Bronchial epithelial cell (primary cell): ENCODE results near the gene SLC2A9. TPM values are rescaled to one million over a fixed set of nuclear protein-coding genes. Genes with fewer than 3 reads are reported as not detected.

Experiments used
- DNase-seq: peaks from one replicate; pipeline ENCODE4 v3.0.0-alpha.2; 2010; ENCODE audit warnings: low read depth
- FAIRE-seq: peaks from 2 replicates; lab custom pipeline; 2011; peaks lifted over from hg19 to GRCh38; lab: Jason Lieb, UNC
- H3K27me3 ChIP-seq: 2 replicates; pipeline ENCODE4 v1.5.1; 2011; ENCODE audit warnings: low read length; ENCODE audit not compliant: control insufficient read depth, insufficient read depth
- H3K36me3 ChIP-seq: 2 replicates; pipeline ENCODE4 v1.5.1; 2011; ENCODE audit warnings: low read length; ENCODE audit not compliant: control insufficient read depth, insufficient read depth
- H3K4me3 ChIP-seq: 2 replicates; pipeline ENCODE4 v1.5.1; 2011; ENCODE audit warnings: mild to moderate bottlenecking, low read depth, low read length, control low read depth
- CTCF ChIP-seq: IDR thresholded peaks from 2 replicates; pipeline ENCODE4 v1.5.1; 2011; ENCODE audit warnings: mild to moderate bottlenecking, moderate library complexity, low read length, control low read depth, inconsistent platforms; ENCODE audit not compliant: insufficient read depth, severe bottlenecking
- total RNA-seq: library from RNA; depleted of rRNA; stranded (reverse); fragments of >200 nt; gene quantifications from 2 replicates; pipeline ENCODE4 v1.2.1, GENCODE V29; 2014

SLC2A9 gene
- total RNA-seq, 1 donor from 2014 or later: 29.7 TPM

- Histone ChIP-seq H3K4me3 (no peak overlapping the region), H3K27me3 (no peaks in the 10 kb centered on the region), H3K36me3 (peaks cover 20% of the 10 kb centered on the region)
- TF ChIP-seq CTCF: no peak
- no peak for DNase-seq
- FAIRE-seq: no peak
These were observed 40.4 kb downstream of the SLC2A9 start for GRCh38 chr4:9980898-9981297.

GRCh38 chr4:9979101-9979701, 42.1 kb downstream of the SLC2A9 start:
- Histone ChIP-seq H3K4me3 (no peak overlapping the region), H3K27me3 (no peaks in the 10 kb centered on the region), H3K36me3 (peaks cover 15% of the 10 kb centered on the region)
- FAIRE-seq (peak; percentile 43), DNase-seq (no peak)
- no peak for TF ChIP-seq CTCF

GRCh38 chr4:9977518-9978031, 43.7 kb downstream of the SLC2A9 start:
- FAIRE-seq: no peak

GRCh38 chr4:9976781-9977180, 44.5 kb downstream of the SLC2A9 start:
- Histone ChIP-seq H3K4me3 (no peak overlapping the region), H3K27me3 (no peaks in the 10 kb centered on the region), H3K36me3 (peaks cover 13% of the 10 kb centered on the region)
- DNase-seq (no peak), FAIRE-seq (peak; percentile 40)
- TF ChIP-seq CTCF: no peak

More at GRCh38 chr4:9977518-9978031, 43.7 kb downstream of the SLC2A9 start:
- TF ChIP-seq CTCF: no peak
- peaks cover 13% of the 10 kb centered on the region for H3K36me3 ChIP-seq
- no peaks in the 10 kb centered on the region for H3K27me3 ChIP-seq
- no peak overlapping the region for H3K4me3 ChIP-seq
- DNase-seq: no peak

GRCh38 chr4:9976293-9976692, 45.0 kb downstream of the SLC2A9 start:
- Histone ChIP-seq H3K4me3 (no peak overlapping the region), H3K27me3 (no peaks in the 10 kb centered on the region), H3K36me3 (peaks cover 13% of the 10 kb centered on the region)
- FAIRE-seq: no peak
- DNase-seq: no peak
- no peak for TF ChIP-seq CTCF

GRCh38 chr4:9971711-9972110, 49.6 kb downstream of the SLC2A9 start:
- no peak for FAIRE-seq
- no peak for DNase-seq
- no peak for TF ChIP-seq CTCF
- Histone ChIP-seq H3K27me3 (no peaks in the 10 kb centered on the region), H3K36me3 (peaks cover 5% of the 10 kb centered on the region), H3K4me3 (no peak overlapping the region)
